Keratinocyte (primary cell): ENCODE data around the gene EPHA2.

Source experiments
- CTCF ChIP-seq, 3 experiments: IDR thresholded peaks in 1 of 3; conservative IDR thresholded peaks in 1 of 3; optimal IDR thresholded peaks in 1 of 3; 2 replicates in 2 of 3; 3 replicates in 1 of 3; pipeline versions ENCODE3 to v1.5.1; 2011; ENCODE audit warnings: low read length in 3 of 3, mild to moderate bottlenecking in 3 of 3, moderate library complexity in 2 of 3, control low read depth in 1 of 3, inconsistent platforms in 1 of 3; ENCODE audit not compliant: insufficient read depth in 2 of 3; ENCODE audit errors: extremely low read depth in 1 of 3
- EZH2 ChIP-seq: IDR thresholded peaks from one replicate; pipeline ENCODE4 v1.6.1; 2012; ENCODE audit warnings: inconsistent platforms, mild to moderate bottlenecking, low read length, moderate library complexity

- TF ChIP-seq CTCF (optimal IDR thresholded peaks at IDR 0.05 in 1 of 3, IDR thresholded peaks at IDR 0.05 in 1 of 3, conservative IDR thresholded peaks at IDR 0.05 in 1 of 3; ENCODE audit: extremely low read depth in 1 of 3, insufficient read depth in 2 of 3, low read length in 3 of 3) (no peak), EZH2 (no peak)
Observed at GRCh38 chr1:16091296-16091695, 64.6 kb downstream of the EPHA2 start.
